Fibroblast of lung (primary cell): Measurements from ENCODE around the gene APBB1. TPM values are rescaled to one million over a fixed set of nuclear protein-coding genes. Genes with fewer than 3 reads are reported as not detected.

Experiments
- DNase-seq, 2 donors: peaks; one replicate each; pipeline versions ENCODE4 v3.0.0 to v3.0.0-alpha.2; 2010; ENCODE audit warnings: low read depth in 2 of 2
- H2AFZ ChIP-seq: 2 replicates; pipeline ENCODE4 v1.5.1; 2012; ENCODE audit warnings: low read length, control low read depth, inconsistent platforms
- H3K27ac ChIP-seq: 2 replicates; pipeline ENCODE4 v1.5.1; 2011; ENCODE audit warnings: low read length, control low read depth; ENCODE audit not compliant: insufficient read depth
- H3K27me3 ChIP-seq: 2 replicates; pipeline ENCODE4 v1.5.1; 2011; ENCODE audit warnings: mild to moderate bottlenecking, low read length; ENCODE audit not compliant: control insufficient read depth, insufficient read depth
- H3K36me3 ChIP-seq: 2 replicates; pipeline ENCODE4 v1.5.1; 2011; ENCODE audit warnings: low read length; ENCODE audit not compliant: control insufficient read depth, insufficient read depth
- H3K4me1 ChIP-seq: 2 replicates; pipeline ENCODE4 v1.5.1; 2011; ENCODE audit warnings: low read length; ENCODE audit not compliant: control insufficient read depth, insufficient read depth; ENCODE audit errors: extremely low read depth
- H3K4me2 ChIP-seq: 2 replicates; pipeline ENCODE4 v1.5.1; 2011; ENCODE audit warnings: low read length, control low read depth; ENCODE audit not compliant: insufficient read depth; ENCODE audit errors: extremely low read depth
- H3K4me3 ChIP-seq, 4 experiments: fragments of 200-600 bp in 1 of 4; sonication (generic) in 1 of 4; replicated peaks in 1 of 4; 2 replicates each; pipeline ENCODE4 v1.5.1; 2011 to 2016; ENCODE audit warnings: low read length in 4 of 4, low read depth in 3 of 4, mild to moderate bottlenecking in 3 of 4, control low read depth in 2 of 4, inconsistent platforms in 1 of 4, mixed read lengths in 1 of 4; ENCODE audit not compliant: insufficient read depth in 1 of 4; ENCODE audit errors: control extremely low read depth in 1 of 4
- H3K79me2 ChIP-seq: 2 replicates; pipeline ENCODE4 v1.5.1; 2012; ENCODE audit warnings: mild to moderate bottlenecking, low read length, inconsistent platforms; ENCODE audit not compliant: control insufficient read depth, insufficient read depth
- H3K9ac ChIP-seq: 2 replicates; pipeline ENCODE4 v1.5.1; 2011; ENCODE audit warnings: mild to moderate bottlenecking, low read length, control low read depth; ENCODE audit not compliant: insufficient read depth
- H3K9me3 ChIP-seq: 2 replicates; pipeline ENCODE4 v1.5.1; 2012; ENCODE audit warnings: low read depth, low read length; ENCODE audit not compliant: control insufficient read depth, insufficient read depth
- H4K20me1 ChIP-seq: 2 replicates; pipeline ENCODE4 v1.5.1; 2011; ENCODE audit warnings: low read length; ENCODE audit not compliant: control insufficient read depth, insufficient read depth; ENCODE audit errors: extremely low read depth
- CTCF ChIP-seq, 2 donors: IDR thresholded peaks in 1 of 2; conservative IDR thresholded peaks in 1 of 2; 1 replicate in 1 of 2; 2 replicates in 1 of 2; pipeline ENCODE4 v1.5.1; 2011 to 2012; ENCODE audit warnings: low read length in 2 of 2, control low read depth in 1 of 2, inconsistent platforms in 1 of 2, low read depth in 1 of 2, mild to moderate bottlenecking in 1 of 2
- EZH2 ChIP-seq: IDR thresholded peaks from 2 replicates; pipeline ENCODE4 v1.5.1; 2012; ENCODE audit warnings: low read length, control low read depth, mild to moderate bottlenecking; ENCODE audit errors: missing control alignments
- polyA plus RNA-seq, 2 donors: library from polyadenylated mRNA; depleted of rRNA in 1 of 2; stranded (reverse) in 1 of 2; unstranded in 1 of 2; fragments of >200 nt; gene quantifications; 2 replicates each; pipeline ENCODE4 v1.2.1, GENCODE V29; 2011 to 2012; ENCODE audit warnings: missing spikeins in 1 of 2
- total RNA-seq: library from RNA; depleted of rRNA; stranded (reverse); fragments of >200 nt; gene quantifications from 2 replicates; pipeline ENCODE4 v1.2.1, GENCODE V29; 2014

The APBB1 gene
- total and polyA plus RNA-seq, 2 donors (not counting 1 experiment from before 2014, with no cell fraction given): 33.5 to 73.7 TPM

DNA sequence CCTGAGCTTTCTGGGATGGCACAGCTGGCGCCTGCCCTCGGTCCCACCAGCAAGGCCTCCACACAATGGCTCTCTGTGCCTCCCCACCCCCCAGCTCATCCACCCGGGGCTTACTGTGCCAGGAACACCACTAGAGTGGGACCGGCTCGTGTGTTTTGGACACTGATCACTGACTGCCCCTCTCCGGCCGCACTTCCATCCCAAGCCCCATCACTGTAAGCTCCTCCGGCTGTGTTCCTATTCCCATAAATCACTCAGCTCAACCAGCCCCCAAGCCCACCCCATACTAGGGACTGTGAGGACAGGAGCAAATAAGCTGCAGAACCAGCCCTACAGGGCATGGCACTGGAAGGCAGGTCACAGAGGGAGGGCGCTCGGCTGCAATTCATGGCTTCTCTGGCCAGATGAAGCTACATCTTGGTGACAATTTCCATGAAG is 7.3 kb downstream of the APBB1 start:
- Histone ChIP-seq H3K27ac (no peak overlapping the region), H3K27me3 (no peaks in the 10 kb centered on the region), H3K4me3 (no peak overlapping the region), H3K4me1 (no peaks in the 10 kb centered on the region), H3K4me2 (no peak overlapping the region), H3K79me2 (peaks cover 3% of the 10 kb centered on the region), H3K9ac (no peak overlapping the region), H3K36me3 (peaks cover 2% of the 10 kb centered on the region), H3K9me3 (no peaks in the 10 kb centered on the region), H4K20me1 (peaks cover 2% of the 10 kb centered on the region), H2AFZ (no peak overlapping the region)
- DNase-seq: no peak
- TF ChIP-seq CTCF (conservative IDR thresholded peaks at IDR 0.05 in 1 of 2, IDR thresholded peaks at IDR 0.05 in 1 of 2; ENCODE audit: low read depth in 1 of 2, low read length in 2 of 2) (no peak), EZH2 (no peak)

DNA sequence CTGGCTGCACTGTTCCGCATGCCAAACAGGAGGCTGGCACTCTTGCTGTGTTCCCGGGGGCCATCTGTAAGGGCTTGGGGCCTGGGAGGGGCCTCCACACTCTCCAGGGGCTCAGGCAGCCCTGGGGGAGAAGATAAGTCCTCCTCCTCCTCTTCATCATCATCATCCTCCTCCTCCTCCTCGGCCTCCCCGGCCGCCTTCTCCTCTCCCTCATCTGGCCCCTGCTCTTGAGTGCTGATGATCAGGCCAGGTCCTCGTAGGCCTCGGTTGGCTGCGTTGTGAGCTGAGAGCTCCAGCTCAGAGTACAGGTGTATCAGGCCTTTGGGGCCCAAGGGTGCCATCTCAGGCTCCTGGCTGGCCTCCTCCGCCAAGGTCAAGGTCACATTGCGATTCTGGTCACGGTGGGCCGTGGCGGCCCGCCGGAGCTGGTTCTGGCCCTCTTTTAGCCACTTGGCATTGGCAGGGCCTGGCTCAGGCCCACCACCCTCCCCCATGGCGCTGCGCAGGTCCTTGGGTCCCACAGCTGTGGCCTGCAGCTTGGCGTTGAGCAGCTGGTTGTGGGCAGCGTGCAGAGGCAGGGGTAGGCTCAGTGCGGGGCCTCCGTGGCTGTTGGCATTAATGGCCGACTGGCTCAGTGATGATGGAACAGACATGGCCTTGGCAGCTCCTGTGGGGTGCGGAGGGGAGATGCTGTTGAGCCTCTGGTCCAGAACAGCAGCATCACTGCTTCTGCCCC is 8.0 kb downstream of the APBB1 start:
- DNase-seq: no peak
- peaks cover 2% of the 10 kb centered on the region for H3K36me3 ChIP-seq
- no peak for TF ChIP-seq EZH2
- TF ChIP-seq CTCF (conservative IDR thresholded peaks at IDR 0.05 in 1 of 2, IDR thresholded peaks at IDR 0.05 in 1 of 2; ENCODE audit: low read depth in 1 of 2, low read length in 2 of 2): no peak
- no peak overlapping the region for H3K4me3 ChIP-seq
- no peaks in the 10 kb centered on the region for H3K27me3 ChIP-seq
- no peak overlapping the region for H3K9ac ChIP-seq
- H3K9me3 ChIP-seq: no peaks in the 10 kb centered on the region
- no peaks in the 10 kb centered on the region for H3K4me1 ChIP-seq
- no peak overlapping the region for H3K27ac ChIP-seq
- no peak overlapping the region for H3K4me2 ChIP-seq
- H3K79me2 ChIP-seq: peaks cover 3% of the 10 kb centered on the region
- H4K20me1 ChIP-seq: peaks cover 2% of the 10 kb centered on the region
- no peak overlapping the region for H2AFZ ChIP-seq

DNA sequence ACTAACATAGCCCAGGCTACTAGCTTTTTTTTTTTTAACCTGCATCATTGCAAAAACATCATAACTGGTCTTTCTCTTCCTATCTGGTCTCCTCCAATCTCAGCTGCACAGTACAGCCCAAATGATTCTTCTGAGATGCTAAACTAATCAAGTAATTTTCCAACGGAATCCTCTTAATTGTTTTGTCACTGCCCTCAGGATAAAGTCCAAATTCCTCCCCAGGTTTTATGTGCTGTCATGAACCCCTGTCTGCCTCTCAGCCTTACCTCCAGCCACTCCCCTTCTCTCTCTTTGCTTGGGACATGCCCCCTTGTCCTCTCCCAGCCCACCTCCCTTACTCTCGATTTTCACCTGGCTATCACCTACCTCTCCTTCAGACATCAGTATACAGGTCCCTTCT is 12.5 kb downstream of the APBB1 start:
- H3K4me2 ChIP-seq: no peak overlapping the region
- H3K27ac ChIP-seq: no peak overlapping the region
- no peak overlapping the region for H3K4me3 ChIP-seq
- H4K20me1 ChIP-seq: no peaks in the 10 kb centered on the region
- no peak for DNase-seq
- no peak overlapping the region for H2AFZ ChIP-seq
- H3K9ac ChIP-seq: no peak overlapping the region
- H3K36me3 ChIP-seq: peaks cover 6% of the 10 kb centered on the region
- no peak for TF ChIP-seq EZH2
- no peak for TF ChIP-seq CTCF (conservative IDR thresholded peaks at IDR 0.05 in 1 of 2, IDR thresholded peaks at IDR 0.05 in 1 of 2; ENCODE audit: low read depth in 1 of 2, low read length in 2 of 2)
- no peaks in the 10 kb centered on the region for H3K79me2 ChIP-seq
- H3K4me1 ChIP-seq: no peaks in the 10 kb centered on the region
- H3K9me3 ChIP-seq: no peaks in the 10 kb centered on the region
- no peaks in the 10 kb centered on the region for H3K27me3 ChIP-seq
